ENCODE results near the gene LDHA. TPM values are rescaled to one million over a fixed set of nuclear protein-coding genes. Genes with fewer than 3 reads are reported as not detected.

The LDHA gene
- total RNA-seq (2014; rRNA removed; shearing (Covaris generic)), result 758 and 913 TPM in 2 replicates

DNA sequence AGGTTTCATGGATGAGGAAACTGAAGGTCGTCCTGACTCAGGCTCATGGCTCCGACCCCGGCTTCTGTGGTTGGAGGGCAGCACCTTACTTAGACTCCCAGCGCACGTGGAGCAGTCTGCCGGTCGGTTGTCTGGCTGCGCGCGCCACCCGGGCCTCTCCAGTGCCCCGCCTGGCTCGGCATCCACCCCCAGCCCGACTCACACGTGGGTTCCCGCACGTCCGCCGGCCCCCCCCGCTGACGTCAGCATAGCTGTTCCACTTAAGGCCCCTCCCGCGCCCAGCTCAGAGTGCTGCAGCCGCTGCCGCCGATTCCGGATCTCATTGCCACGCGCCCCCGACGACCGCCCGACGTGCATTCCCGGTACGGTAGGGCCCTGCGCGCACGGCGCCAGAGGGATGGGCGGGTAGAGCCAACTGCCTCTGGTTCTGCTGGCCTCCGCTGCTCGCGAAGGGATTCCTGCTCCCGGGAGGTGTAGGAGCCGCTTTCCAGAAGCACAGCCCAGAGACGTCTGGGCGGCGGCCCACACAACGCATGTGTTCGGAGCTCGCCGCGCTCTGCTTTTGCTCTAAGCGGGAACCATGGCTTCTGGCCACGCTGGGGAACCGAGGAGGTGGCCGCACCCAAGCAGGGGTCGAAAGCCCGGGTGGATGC lies at the start of gene LDHA:
LDHA (plus strand) TSS at position 289 of the 653 bp plus-strand sequence. CDS start 2,280 bp downstream, outside the sequence.
- Histone ChIP-seq H3K4me1 (replicated peaks) (peaks cover 14% of the 10 kb centered on the region), H3K4me3 (peak within 1 kb of the TSS; percentile 71), H3K9me3 (replicated peaks) (no peaks in the 10 kb centered on the region), H3K27me3 (replicated peaks) (no peaks in the 10 kb centered on the region), H3K36me3 (peaks cover 45% of the 10 kb centered on the region), H3K27ac (peak within 1 kb of the TSS; percentile 58)
- peak; percentile 96 to 100 for DNase-seq (ENCODE audit: low read depth in 1 of 2, low spot score in 2 of 2)

DNA sequence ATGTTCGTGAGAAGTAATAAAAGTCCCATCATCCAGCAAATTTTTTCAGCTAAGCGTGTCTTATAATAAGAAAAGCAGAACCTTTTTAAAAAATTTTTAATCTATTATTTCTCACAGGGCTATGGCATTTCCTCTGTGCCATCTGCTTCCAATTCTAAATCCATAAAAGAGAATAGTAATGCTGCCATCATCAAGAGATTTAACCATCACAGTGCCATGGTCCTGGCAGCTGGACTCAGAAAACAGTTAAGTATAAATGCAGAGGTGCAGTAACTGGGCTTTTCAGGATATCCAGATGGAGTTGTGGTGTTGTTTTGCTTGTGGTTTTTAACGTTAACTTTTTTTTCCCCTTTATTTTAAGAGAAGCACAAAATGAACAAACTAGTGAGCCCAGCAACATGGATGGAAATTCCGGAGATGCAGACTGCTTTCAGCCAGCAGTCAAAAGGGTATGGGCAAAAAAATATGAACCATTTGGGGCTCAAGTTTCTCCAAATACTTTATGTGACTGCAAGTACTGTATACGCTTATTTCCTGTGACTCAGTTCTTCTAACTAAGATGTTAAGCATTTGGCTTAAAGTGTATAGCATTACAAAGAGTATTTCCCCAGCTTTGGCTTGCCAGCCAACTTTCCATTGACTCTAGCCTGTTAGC lies 46.8 kb upstream of the LDHA start:
- H3K27ac ChIP-seq, result no peak overlapping the region

GRCh38 chr11:18352581-18352980 lies 41.8 kb upstream of the LDHA start:
- Histone ChIP-seq H3K27me3 (replicated peaks) (no peaks in the 10 kb centered on the region), H3K4me1 (replicated peaks) (peaks cover 8% of the 10 kb centered on the region; the same call in 1 of the 2 replicates), H3K9me3 (replicated peaks) (no peaks in the 10 kb centered on the region), H3K36me3 (peaks cover 75% of the 10 kb centered on the region), H3K4me3 (no peak overlapping the region), H3K27ac (no peak overlapping the region)
- DNase-seq (ENCODE audit: low read depth in 1 of 2, low spot score in 2 of 2), result no peak

More for the DNA sequence above, 46.8 kb upstream of the LDHA start:
- Histone ChIP-seq H3K4me1 (replicated peaks) (peaks cover 10% of the 10 kb centered on the region; the same call in 1 of the 2 replicates), H3K4me3 (no peak overlapping the region), H3K27me3 (replicated peaks) (no peaks in the 10 kb centered on the region), H3K9me3 (replicated peaks) (no peaks in the 10 kb centered on the region), H3K36me3 (peaks cover 81% of the 10 kb centered on the region)
- no peak for DNase-seq (ENCODE audit: low read depth in 1 of 2, low spot score in 2 of 2)

DNA sequence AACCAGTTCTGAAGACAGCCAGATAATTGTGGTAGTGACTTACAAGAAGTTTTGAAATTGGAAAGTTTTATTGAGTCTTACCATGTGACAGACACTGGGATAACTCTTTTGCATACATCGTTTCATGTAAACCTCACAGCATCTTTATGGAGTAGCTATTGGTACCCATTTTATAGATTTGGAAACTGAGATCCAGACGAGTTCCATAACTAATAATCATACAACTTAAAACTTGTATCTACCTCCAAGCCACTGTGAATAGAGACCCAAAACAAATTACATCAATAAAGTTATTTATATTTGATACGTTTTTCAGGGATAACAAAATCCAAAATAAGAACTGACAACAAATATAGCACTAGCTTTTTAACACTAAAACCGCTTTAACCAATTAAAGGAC lies 35.7 kb upstream of the LDHA start:
- no peak overlapping the region for H3K27ac ChIP-seq
- no peaks in the 10 kb centered on the region for H3K9me3 ChIP-seq (replicated peaks)
- DNase-seq (ENCODE audit: low read depth in 1 of 2, low spot score in 2 of 2), result no peak
- no peak overlapping the region for H3K4me3 ChIP-seq
- no peaks in the 10 kb centered on the region for H3K27me3 ChIP-seq (replicated peaks)
- H3K36me3 ChIP-seq, result peaks cover 87% of the 10 kb centered on the region
- no peaks in the 10 kb centered on the region for H3K4me1 ChIP-seq (replicated peaks)

DNA sequence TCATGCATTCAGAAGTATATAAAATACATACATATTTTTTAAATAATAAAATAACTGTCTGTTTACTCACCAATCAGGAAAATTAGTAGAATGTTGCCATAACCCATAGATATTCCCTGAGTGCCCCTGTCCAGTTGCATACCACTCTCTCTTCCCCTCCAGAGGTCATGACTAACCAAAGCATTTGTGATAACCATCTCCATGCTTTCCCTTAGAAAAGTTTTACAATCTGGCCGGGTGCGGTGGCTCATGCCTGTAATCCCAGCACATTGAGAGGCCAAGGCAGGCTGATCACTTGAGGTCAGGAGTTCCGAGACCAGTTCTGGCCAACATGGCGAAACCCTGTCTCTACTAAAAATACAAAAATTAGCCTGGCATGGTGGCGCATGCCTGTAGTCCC lies 33.2 kb upstream of the LDHA start:
- Histone ChIP-seq H3K27ac (no peak overlapping the region), H3K4me1 (replicated peaks) (no peaks in the 10 kb centered on the region), H3K9me3 (replicated peaks) (no peaks in the 10 kb centered on the region), H3K36me3 (peaks cover 94% of the 10 kb centered on the region), H3K27me3 (replicated peaks) (no peaks in the 10 kb centered on the region), H3K4me3 (no peak overlapping the region)
- DNase-seq (ENCODE audit: low read depth in 1 of 2, low spot score in 2 of 2), result no peak

DNA sequence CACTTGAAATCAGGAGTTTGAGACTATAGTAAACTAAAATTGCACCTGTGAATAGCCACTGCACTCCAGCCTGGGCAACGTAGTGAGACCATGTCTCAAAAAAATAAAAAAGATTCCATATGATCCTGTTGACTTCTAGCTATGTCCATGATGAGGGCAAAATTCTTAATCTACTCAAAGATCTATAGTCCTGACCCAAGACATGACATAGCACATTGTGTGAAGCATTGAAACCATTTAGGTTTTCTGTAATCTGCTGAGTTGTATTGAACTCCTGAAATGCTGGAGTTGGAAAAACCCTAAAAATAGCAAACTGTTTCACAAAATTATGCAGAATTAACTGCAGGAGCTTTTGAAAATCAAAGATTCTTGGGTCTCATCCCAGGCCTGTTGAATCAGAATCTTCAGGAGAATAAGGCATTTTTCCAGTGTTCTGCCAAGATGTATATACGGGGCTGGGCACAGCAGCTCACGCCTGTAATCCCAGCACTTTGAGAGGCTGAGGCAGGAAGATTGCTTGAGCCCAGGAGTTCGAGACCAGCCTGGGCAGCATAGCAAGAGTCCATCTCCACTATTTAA lies 29.8 kb upstream of the LDHA start:
- H3K9me3 ChIP-seq (replicated peaks), result no peaks in the 10 kb centered on the region
- H3K36me3 ChIP-seq, result peaks cover 87% of the 10 kb centered on the region
- no peak overlapping the region for H3K27ac ChIP-seq
- DNase-seq (ENCODE audit: low read depth in 1 of 2, low spot score in 2 of 2), result no peak
- H3K27me3 ChIP-seq (replicated peaks), result no peaks in the 10 kb centered on the region
- H3K4me3 ChIP-seq, result no peak overlapping the region
- H3K4me1 ChIP-seq (replicated peaks), result 0 out of 2 replicates have a peak, but pooled peaks cover 3% of the 10 kb centered on the region

GRCh38 chr11:18365741-18366140 lies 28.6 kb upstream of the LDHA start:
- Histone ChIP-seq H3K9me3 (replicated peaks) (no peaks in the 10 kb centered on the region), H3K27me3 (replicated peaks) (no peaks in the 10 kb centered on the region), H3K4me1 (replicated peaks) (0 out of 2 replicates have a peak, but pooled peaks cover 3% of the 10 kb centered on the region), H3K27ac (no peak overlapping the region), H3K4me3 (no peak overlapping the region), H3K36me3 (peaks cover 76% of the 10 kb centered on the region)
- no peak for DNase-seq (ENCODE audit: low read depth in 1 of 2, low spot score in 2 of 2)

- 0 out of 2 replicates have a peak, but pooled peaks cover 3% of the 10 kb centered on the region for H3K4me1 ChIP-seq (replicated peaks)
- H3K36me3 ChIP-seq, result peaks cover 70% of the 10 kb centered on the region
- no peaks in the 10 kb centered on the region for H3K27me3 ChIP-seq (replicated peaks)
- no peak overlapping the region for H3K4me3 ChIP-seq
- no peaks in the 10 kb centered on the region for H3K9me3 ChIP-seq (replicated peaks)
- no peak overlapping the region for H3K27ac ChIP-seq
- no peak for DNase-seq (ENCODE audit: low read depth in 1 of 2, low spot score in 2 of 2)
Observed at GRCh38 chr11:18366286-18366685, 28.1 kb upstream of the LDHA start.

DNA sequence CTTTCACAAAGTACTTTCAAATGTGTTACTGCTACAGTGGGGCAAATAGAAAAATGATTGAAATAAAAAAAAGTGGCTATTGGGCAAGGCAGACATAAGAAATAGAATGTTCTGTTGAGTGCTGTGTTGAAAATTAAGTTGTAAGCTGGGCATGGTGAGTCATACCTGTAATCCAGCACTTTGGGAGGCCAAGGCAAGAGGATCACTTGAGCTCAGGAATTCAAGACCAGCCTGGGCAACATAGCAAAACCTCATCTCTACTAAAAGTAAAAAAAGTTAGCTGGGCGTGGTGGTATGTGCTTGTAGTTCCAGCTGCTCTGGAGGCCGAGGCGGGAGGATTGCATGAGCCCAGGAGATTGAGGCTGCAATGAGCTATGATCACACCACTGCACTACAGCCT lies 26.9 kb upstream of the LDHA start:
- H3K4me3 ChIP-seq, result no peak overlapping the region
- no peaks in the 10 kb centered on the region for H3K9me3 ChIP-seq (replicated peaks)
- no peak for DNase-seq (ENCODE audit: low read depth in 1 of 2, low spot score in 2 of 2)
- H3K27me3 ChIP-seq (replicated peaks), result no peaks in the 10 kb centered on the region
- H3K4me1 ChIP-seq (replicated peaks), result 0 out of 2 replicates have a peak, but pooled peaks cover 3% of the 10 kb centered on the region
- H3K36me3 ChIP-seq, result peaks cover 60% of the 10 kb centered on the region
- H3K27ac ChIP-seq, result no peak overlapping the region

DNA sequence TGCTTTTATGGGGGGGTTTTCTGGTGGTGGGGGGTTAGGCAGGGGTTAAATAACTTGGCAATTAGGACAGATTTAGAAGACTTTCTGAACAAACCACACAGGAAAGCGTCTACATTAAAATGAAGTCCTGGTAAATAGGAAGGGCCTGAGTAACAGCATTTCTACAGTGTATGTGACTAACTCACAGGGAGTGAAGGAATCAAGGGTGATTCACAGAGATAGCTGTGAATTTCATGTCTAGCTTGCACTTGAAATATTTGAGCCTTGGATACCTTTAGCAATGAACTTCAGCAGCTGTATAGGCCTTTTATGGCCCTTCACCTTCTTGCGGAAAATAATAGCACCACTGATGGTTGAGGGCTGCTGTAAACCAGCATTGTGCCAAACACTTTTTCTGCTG lies 26.1 kb upstream of the LDHA start:
- no peak for DNase-seq (ENCODE audit: low read depth in 1 of 2, low spot score in 2 of 2)
- Histone ChIP-seq H3K27me3 (replicated peaks) (no peaks in the 10 kb centered on the region), H3K36me3 (peaks cover 54% of the 10 kb centered on the region), H3K4me3 (no peak overlapping the region), H3K4me1 (replicated peaks) (0 out of 2 replicates have a peak, but pooled peaks cover 3% of the 10 kb centered on the region), H3K27ac (0 out of 2 replicates have a peak overlapping the region, but pooled peaks have one; percentile 12), H3K9me3 (replicated peaks) (no peaks in the 10 kb centered on the region)

DNA sequence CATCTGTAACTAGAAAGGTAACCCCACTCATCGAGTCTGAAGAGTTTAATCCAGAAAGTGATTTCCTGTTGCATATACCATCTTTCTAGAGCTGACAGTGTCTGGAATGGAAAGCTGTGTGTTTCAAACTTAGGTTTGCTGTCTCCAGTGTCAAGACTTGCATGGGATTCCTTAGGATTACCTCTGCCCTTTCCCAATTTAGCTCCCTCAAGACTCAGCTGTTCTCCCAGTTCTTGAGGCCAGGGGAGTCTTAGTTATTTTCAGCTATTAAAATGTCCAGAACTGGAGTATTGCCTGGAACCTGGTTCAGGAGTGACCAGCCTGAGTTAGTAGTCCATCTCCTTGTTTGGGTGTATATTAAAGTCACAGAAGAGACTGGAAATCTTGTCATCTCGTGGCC lies 25.0 kb upstream of the LDHA start:
- H3K4me3 ChIP-seq, result no peak overlapping the region
- no peaks in the 10 kb centered on the region for H3K27me3 ChIP-seq (replicated peaks)
- peaks cover 42% of the 10 kb centered on the region for H3K36me3 ChIP-seq
- H3K9me3 ChIP-seq (replicated peaks), result no peaks in the 10 kb centered on the region
- DNase-seq (ENCODE audit: low read depth in 1 of 2, low spot score in 2 of 2), result no peak
- no peak overlapping the region for H3K27ac ChIP-seq
- H3K4me1 ChIP-seq (replicated peaks), result 0 out of 2 replicates have a peak, but pooled peaks cover 3% of the 10 kb centered on the region

DNA sequence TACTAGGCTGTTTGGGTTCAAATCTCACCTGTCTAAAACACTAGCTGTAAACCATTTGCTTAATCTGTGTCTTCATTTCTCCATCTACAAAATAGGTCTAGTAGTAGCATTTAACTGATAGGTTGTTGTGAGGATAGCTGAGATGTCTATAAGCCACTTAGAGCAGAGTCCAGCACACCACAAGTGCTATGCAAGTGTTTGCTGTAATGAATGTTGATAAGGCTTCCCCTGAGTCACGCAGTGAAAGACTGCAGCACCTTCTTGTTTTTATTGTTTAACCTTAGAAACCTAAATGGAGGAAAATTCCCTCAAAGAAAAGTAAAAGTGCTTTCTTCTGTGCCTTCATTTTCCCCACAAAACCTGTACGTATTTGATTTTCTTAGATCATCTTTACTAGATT lies 23.1 kb upstream of the LDHA start:
- DNase-seq (ENCODE audit: low read depth in 1 of 2, low spot score in 2 of 2), result no peak
- Histone ChIP-seq H3K36me3 (peaks cover 23% of the 10 kb centered on the region), H3K27me3 (replicated peaks) (no peaks in the 10 kb centered on the region), H3K4me3 (no peak overlapping the region), H3K27ac (no peak overlapping the region), H3K4me1 (replicated peaks) (0 out of 2 replicates have a peak, but pooled peaks cover 3% of the 10 kb centered on the region), H3K9me3 (replicated peaks) (no peaks in the 10 kb centered on the region)

DNA sequence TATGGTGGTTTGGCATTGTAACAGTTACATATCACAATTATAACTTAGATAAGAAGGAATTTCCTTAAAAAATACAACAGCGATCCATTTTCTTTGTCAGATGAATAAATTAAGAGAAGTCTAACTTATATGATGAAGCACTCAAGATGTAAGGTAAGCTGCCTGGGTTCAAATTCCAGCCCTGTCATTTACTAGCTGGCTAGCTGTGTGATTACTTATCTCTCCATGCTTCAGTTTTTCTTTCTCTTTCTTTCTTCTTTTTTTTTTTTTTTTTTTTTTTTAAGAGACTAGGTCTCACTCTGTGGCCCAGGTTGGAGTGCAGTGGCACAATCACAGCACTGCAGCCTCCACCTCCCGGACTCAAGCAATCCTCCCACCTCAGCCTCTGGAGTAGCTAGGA lies 22.2 kb upstream of the LDHA start:
- no peaks in the 10 kb centered on the region for H3K27me3 ChIP-seq (replicated peaks)
- 0 out of 2 replicates have a peak, but pooled peaks cover 3% of the 10 kb centered on the region for H3K4me1 ChIP-seq (replicated peaks)
- no peaks in the 10 kb centered on the region for H3K9me3 ChIP-seq (replicated peaks)
- H3K4me3 ChIP-seq, result no peak overlapping the region
- no peak overlapping the region for H3K27ac ChIP-seq
- H3K36me3 ChIP-seq, result peaks cover 14% of the 10 kb centered on the region
- DNase-seq (ENCODE audit: low read depth in 1 of 2, low spot score in 2 of 2), result no peak

GRCh38 chr11:18374956-18375355 lies 19.4 kb upstream of the LDHA start:
- Histone ChIP-seq H3K4me1 (replicated peaks) (no peaks in the 10 kb centered on the region; the same call in 1 of the 2 replicates), H3K27ac (no peak overlapping the region), H3K4me3 (no peak overlapping the region), H3K27me3 (replicated peaks) (no peaks in the 10 kb centered on the region), H3K9me3 (replicated peaks) (no peaks in the 10 kb centered on the region), H3K36me3 (no peaks in the 10 kb centered on the region)
- no peak for DNase-seq (ENCODE audit: low read depth in 1 of 2, low spot score in 2 of 2)

Data from SJSA1 (cell line).